Naive thymus-derived CD4-positive, alpha-beta T cell (primary cell): ENCODE data around the gene MED12L. TPM values are rescaled to one million over a fixed set of nuclear protein-coding genes. Genes with fewer than 3 reads are reported as not detected.

ENCODE experiments used
- ATAC-seq: fragments of 150-1000 bp; cut with Tn5 transposase; 2 replicates; pipeline ENCODE4 v1.10.0; 2021; ENCODE audit warnings: mild to moderate bottlenecking, moderate library complexity
- CTCF ChIA-PET: fragments of 350-600 bp; sonication (Branson Sonifier 250); formaldehyde crosslinking; loops from one replicate; lab custom pipeline; 2021; ENCODE audit warnings: antibody characterized with exemption; lab: Charles Lee
- POLR2A ChIA-PET: fragments of 350-600 bp; sonication (Branson Sonifier 250); formaldehyde crosslinking; loops from one replicate; lab custom pipeline; 2021; ENCODE audit warnings: antibody characterized with exemption, inconsistent platforms; lab: Charles Lee
- DNase-seq, 9 donors: peaks; one replicate each; pipeline versions ENCODE4 v3.0.0 to v3.0.0-alpha.2; 2020 to 2022; ENCODE audit warnings: mixed read lengths in 1 of 9
- H3K27ac ChIP-seq: one replicate; pipeline ENCODE4 v1.7.0; 2013; ENCODE audit warnings: mild to moderate bottlenecking, low read depth, low read length, moderate library complexity
- H3K27me3 ChIP-seq, 2 donors: one replicate each; pipeline ENCODE4 v1.7.0; 2013; ENCODE audit warnings: low read length in 2 of 2, mild to moderate bottlenecking in 2 of 2, moderate library complexity in 2 of 2; ENCODE audit not compliant: control insufficient read depth in 2 of 2, insufficient read depth in 2 of 2
- H3K36me3 ChIP-seq, 3 experiments: 1 replicate in 2 of 3; 2 replicates in 1 of 3; pipeline ENCODE4 v1.7.0; 2013; ENCODE audit warnings: low read length in 3 of 3, mild to moderate bottlenecking in 3 of 3, moderate library complexity in 1 of 3; ENCODE audit not compliant: insufficient read depth in 3 of 3, control insufficient read depth in 2 of 3
- H3K4me1 ChIP-seq, 2 donors: one replicate each; pipeline ENCODE4 v1.7.0; 2013; ENCODE audit warnings: low read length in 2 of 2, mild to moderate bottlenecking in 2 of 2, moderate library complexity in 1 of 2; ENCODE audit not compliant: control insufficient read depth in 2 of 2, insufficient read depth in 2 of 2
- H3K4me3 ChIP-seq: 2 replicates; pipeline ENCODE4 v1.7.0; 2013; ENCODE audit warnings: mild to moderate bottlenecking, low read length
- H3K9me3 ChIP-seq, 3 experiments: 1 replicate in 2 of 3; 2 replicates in 1 of 3; pipeline ENCODE4 v1.7.0; 2013; ENCODE audit warnings: low read length in 3 of 3; ENCODE audit not compliant: control insufficient read depth in 2 of 3
- H3K27ac Mint-ChIP-seq, 9 donors: one replicate each; pipeline ENCODE4 v1.8.0; 2020 to 2022; ENCODE audit warnings: mixed read lengths in 9 of 9, mild to moderate bottlenecking in 8 of 9, moderate library complexity in 5 of 9, inconsistent platforms in 2 of 9
- H3K27me3 Mint-ChIP-seq, 5 donors: one replicate each; pipeline ENCODE4 v1.8.0; 2021 to 2022; ENCODE audit warnings: mixed read lengths in 5 of 5, mild to moderate bottlenecking in 1 of 5
- H3K36me3 Mint-ChIP-seq, 5 donors: one replicate each; pipeline ENCODE4 v1.8.0; 2020 to 2022; ENCODE audit warnings: mixed read lengths in 5 of 5, mild to moderate bottlenecking in 3 of 5, inconsistent platforms in 1 of 5
- H3K4me1 Mint-ChIP-seq, 7 donors: one replicate each; pipeline ENCODE4 v1.8.0; 2020 to 2022; ENCODE audit warnings: mixed read lengths in 7 of 7, mild to moderate bottlenecking in 3 of 7, inconsistent platforms in 1 of 7
- H3K4me3 Mint-ChIP-seq, 10 donors: one replicate each; pipeline ENCODE4 v1.8.0; 2020 to 2022; ENCODE audit warnings: mild to moderate bottlenecking in 10 of 10, mixed read lengths in 10 of 10, moderate library complexity in 6 of 10, inconsistent platforms in 2 of 10
- H3K9me3 Mint-ChIP-seq, 11 donors: one replicate each; pipeline ENCODE4 v1.8.0; 2020 to 2022; ENCODE audit warnings: mixed read lengths in 11 of 11, mild to moderate bottlenecking in 4 of 11, inconsistent platforms in 1 of 11, moderate library complexity in 1 of 11
- intact Hi-C, 2 donors: fragments of 100-400 bp; cut with micrococcal nuclease; formaldehyde crosslinking; loops; one replicate each; pipeline ENCODE4 v1.15.1; 2023
- polyA plus RNA-seq, 2 donors: library from polyadenylated mRNA; unstranded; fragments of 300-500 nt; fragmentation: Illumina TruSeq; gene quantifications; one replicate each; pipeline ENCODE4 v1.2.3, GENCODE V29; 2021
- total RNA-seq, 6 experiments: library from RNA in 5 of 6; stranded (reverse) in 5 of 6; gene quantifications; 1 replicate in 5 of 6; 2 replicates in 1 of 6; pipeline ENCODE4 v1.2.3 and lab custom pipeline; 2021 to 2026

The MED12L gene
- total and polyA plus RNA-seq, 7 experiments from 2014 or later = 0.32 to 4.9 (median 0.68) TPM; not detected in 2

DNA sequence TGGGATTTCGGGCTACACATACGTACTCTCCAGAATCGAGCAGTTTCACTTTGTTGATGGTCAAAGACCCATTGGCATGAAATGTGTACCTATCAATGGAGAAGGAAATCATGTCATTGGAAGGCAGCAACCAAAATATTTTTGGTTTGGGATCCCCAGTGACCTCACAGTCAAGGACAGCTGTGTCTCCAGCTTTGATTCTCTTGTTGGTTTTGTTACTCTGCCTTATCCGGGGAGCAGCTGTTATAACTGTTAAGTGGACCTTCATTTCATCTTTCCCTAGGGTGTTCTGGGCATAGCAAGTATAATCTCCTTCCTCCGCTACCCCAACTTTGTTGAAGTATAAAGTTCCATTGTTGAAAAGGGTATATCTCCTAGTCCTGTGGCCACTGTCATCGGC, 352.4 kb downstream of the MED12L start:
- Mint-ChIP-seq H3K9me3 (no peaks in the 10 kb centered on the region), H3K4me1 (no peaks in the 10 kb centered on the region), H3K27ac (no peak overlapping the region), H3K36me3 (no peaks in the 10 kb centered on the region), H3K27me3 (peaks cover 0 to 9% (median 0%) of the 10 kb centered on the region in 5 donors), H3K4me3 (no peak overlapping the region)
- Histone ChIP-seq H3K27ac (no peak overlapping the region), H3K4me3 (no peak overlapping the region), H3K27me3 (no peaks in the 10 kb centered on the region), H3K9me3 (no peaks in the 10 kb centered on the region), H3K36me3 (no peaks in the 10 kb centered on the region), H3K4me1 (no peaks in the 10 kb centered on the region)
- DNase-seq (no peak), ATAC-seq (no peak)
- ChIA-PET POLR2A (no interaction called here), CTCF (no interaction called here)
- intact Hi-C loops = loop anchor here in 1 of 2 donors (1.0 to 5.0 kb wide), 2 partner anchors 211 to 401 kb away; no protein-coding TSS in a partner anchor

DNA sequence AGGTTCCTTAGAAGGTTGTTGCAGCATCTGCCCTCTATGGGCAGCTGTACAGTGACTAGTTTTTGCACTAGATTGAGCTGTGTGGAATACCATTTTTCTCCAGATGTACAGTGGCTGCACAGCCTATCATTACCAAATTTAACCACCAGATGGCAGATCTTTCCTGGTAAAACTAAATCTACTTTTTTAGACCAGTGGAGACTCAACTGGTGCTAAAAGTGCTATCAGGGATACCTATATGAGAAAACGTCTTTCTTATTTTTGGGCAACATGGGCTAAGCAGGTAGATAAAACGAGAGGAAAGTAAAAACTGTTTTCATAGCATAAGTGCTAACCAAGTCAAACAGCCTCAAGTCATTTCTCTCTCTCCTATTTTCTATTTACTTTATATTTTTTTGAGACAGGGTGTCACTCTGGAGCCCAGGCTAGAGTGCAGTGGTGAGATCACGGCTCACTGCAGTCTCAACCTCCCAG, 354.2 kb downstream of the MED12L start:
- Mint-ChIP-seq H3K4me1 (no peaks in the 10 kb centered on the region), H3K27me3 (peaks cover 0 to 9% (median 0%) of the 10 kb centered on the region in 5 donors), H3K27ac (no peak overlapping the region), H3K9me3 (no peaks in the 10 kb centered on the region), H3K4me3 (no peak overlapping the region), H3K36me3 (no peaks in the 10 kb centered on the region)
- Histone ChIP-seq H3K9me3 (no peaks in the 10 kb centered on the region), H3K36me3 (no peaks in the 10 kb centered on the region), H3K4me3 (no peak overlapping the region), H3K27ac (no peak overlapping the region), H3K27me3 (no peaks in the 10 kb centered on the region), H3K4me1 (no peaks in the 10 kb centered on the region)
- ATAC-seq = peak; percentile 65
- DNase-seq = peak in 6 of 9 donors; percentile 18 to 33 (median 24)
- intact Hi-C loops = loop anchor here (1.0 to 5.0 kb wide), 5 partner anchors 212 to 1135 kb away; no protein-coding TSS in a partner anchor
- POLR2A ChIA-PET = no interaction called here
- CTCF ChIA-PET = interaction anchor here (0.6 to 0.7 kb wide), 2 partner anchors 1131 to 1676 kb away, joined by 3 read pairs; no protein-coding TSS in a partner anchor

DNA sequence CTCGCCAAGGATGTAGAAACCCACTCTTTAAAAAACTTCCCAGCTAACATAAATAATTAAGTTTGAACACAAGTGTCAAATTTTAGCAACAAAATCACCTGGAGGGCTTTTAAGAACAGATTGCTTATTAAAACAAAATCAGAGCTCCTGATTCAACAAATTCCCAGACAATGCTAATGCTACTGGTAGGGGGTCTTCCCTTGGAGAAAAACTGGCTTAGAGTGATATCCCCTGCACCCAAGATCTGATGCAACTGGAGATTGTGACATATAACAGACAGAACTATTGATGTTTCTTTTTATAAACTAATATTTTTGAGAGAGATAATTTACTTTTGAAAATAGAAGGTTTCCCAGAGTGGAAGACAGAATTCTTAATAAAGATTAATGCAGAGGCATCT, 355.5 kb downstream of the MED12L start:
- Mint-ChIP-seq H3K27me3 (peaks cover 5 to 12% (median 7%) of the 10 kb centered on the region in 5 donors), H3K4me3 (no peak overlapping the region), H3K4me1 (peaks cover 0 to 2% (median 0%) of the 10 kb centered on the region in 7 donors), H3K36me3 (no peaks in the 10 kb centered on the region), H3K27ac (no peak overlapping the region), H3K9me3 (peaks cover 0 to 4% (median 0%) of the 10 kb centered on the region in 11 donors)
- no peaks in the 10 kb centered on the region for H3K4me1 ChIP-seq
- no peaks in the 10 kb centered on the region for H3K9me3 ChIP-seq
- ATAC-seq = no peak
- no peaks in the 10 kb centered on the region for H3K36me3 ChIP-seq
- ChIA-PET POLR2A (no interaction called here), CTCF (interaction anchor here (0.6 kb wide), 1 partner anchor 567 kb away, joined by 3 read pairs; no protein-coding TSS in a partner anchor)
- H3K4me3 ChIP-seq = no peak overlapping the region
- intact Hi-C loops = no loop called here
- no peak for DNase-seq
- H3K27me3 ChIP-seq = no peaks in the 10 kb centered on the region
- no peak overlapping the region for H3K27ac ChIP-seq

DNA sequence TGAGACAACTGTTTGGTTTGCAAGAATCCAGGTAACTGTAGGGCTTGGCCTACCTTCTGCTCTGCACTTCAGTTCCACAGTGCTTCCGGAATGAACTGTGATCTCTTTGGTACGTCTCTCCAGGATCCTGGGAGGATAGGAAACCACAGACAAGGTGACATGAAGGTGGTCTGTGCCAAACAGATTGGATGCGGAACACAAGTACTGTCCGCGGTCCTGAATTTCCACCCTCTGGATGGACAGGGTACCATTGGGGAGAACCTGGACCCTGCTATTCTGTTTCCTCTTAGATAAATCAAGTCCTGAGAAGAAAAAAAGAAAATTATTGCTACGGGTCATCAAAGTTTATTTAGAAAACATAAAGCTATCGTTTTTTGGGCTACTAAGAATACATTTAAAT, 358.1 kb downstream of the MED12L start:
- Mint-ChIP-seq H3K4me3 (no peak overlapping the region), H3K36me3 (no peaks in the 10 kb centered on the region), H3K27ac (no peak overlapping the region), H3K27me3 (peaks cover 3 to 25% (median 16%) of the 10 kb centered on the region in 5 donors), H3K9me3 (peaks cover 0 to 5% (median 0%) of the 10 kb centered on the region in 11 donors), H3K4me1 (peaks cover 0 to 2% (median 0%) of the 10 kb centered on the region in 7 donors)
- Histone ChIP-seq H3K4me3 (no peak overlapping the region), H3K9me3 (no peaks in the 10 kb centered on the region), H3K4me1 (no peaks in the 10 kb centered on the region), H3K36me3 (no peaks in the 10 kb centered on the region), H3K27me3 (no peaks in the 10 kb centered on the region), H3K27ac (no peak overlapping the region)
- POLR2A ChIA-PET = no interaction called here
- intact Hi-C loops = no loop called here
- CTCF ChIA-PET = no interaction called here
- ATAC-seq = no peak
- DNase-seq = no peak

DNA sequence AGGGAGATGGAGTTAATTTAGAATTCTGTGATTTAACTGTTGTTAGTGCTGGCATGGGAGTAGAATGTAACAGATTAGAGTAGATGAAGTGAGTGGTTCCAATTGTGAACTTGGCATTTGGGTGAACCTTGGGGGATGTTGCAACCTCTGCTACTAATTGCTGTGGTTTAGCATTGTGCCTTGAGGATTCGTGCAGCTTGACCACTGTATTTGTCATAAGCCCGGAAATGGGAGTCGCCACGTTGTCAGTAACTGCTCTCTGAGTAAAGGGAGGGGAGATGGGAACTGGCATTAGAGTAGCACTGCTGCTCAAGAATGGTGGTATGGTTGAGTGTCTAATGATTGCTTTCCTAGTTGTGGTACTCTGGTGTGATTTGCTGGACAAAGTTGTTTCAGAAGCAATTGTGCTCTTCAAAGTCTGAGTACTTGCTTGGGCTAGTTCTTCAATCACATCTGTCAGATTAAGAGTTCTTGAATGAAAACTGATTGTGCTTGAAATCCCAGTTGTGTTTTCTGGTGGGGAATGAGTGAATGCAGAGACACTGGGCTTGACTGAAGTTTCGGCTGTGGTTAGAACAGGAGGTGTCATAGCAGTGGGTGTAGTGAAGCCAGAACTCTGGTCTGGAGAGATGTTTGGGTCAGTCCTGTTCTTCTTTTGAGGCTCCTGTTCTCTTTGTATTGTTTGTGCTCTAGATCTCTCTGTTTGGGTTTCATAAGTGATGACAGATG, 360.0 kb downstream of the MED12L start:
- H3K4me1 Mint-ChIP-seq = peaks cover 0 to 2% (median 0%) of the 10 kb centered on the region in 7 donors
- H3K4me3 ChIP-seq = no peak overlapping the region
- ChIA-PET POLR2A (no interaction called here), CTCF (no interaction called here)
- no peaks in the 10 kb centered on the region for H3K36me3 ChIP-seq
- H3K27ac Mint-ChIP-seq = no peak overlapping the region
- no peaks in the 10 kb centered on the region for H3K27me3 ChIP-seq
- no peaks in the 10 kb centered on the region for H3K36me3 Mint-ChIP-seq
- H3K27me3 Mint-ChIP-seq = peaks cover 5 to 30% (median 20%) of the 10 kb centered on the region in 5 donors
- intact Hi-C loops = no loop called here
- H3K4me1 ChIP-seq = no peaks in the 10 kb centered on the region
- peaks cover 0 to 5% (median 0%) of the 10 kb centered on the region in 11 donors for H3K9me3 Mint-ChIP-seq
- peak; percentile 67 for ATAC-seq
- DNase-seq = no peak
- H3K4me3 Mint-ChIP-seq = no peak overlapping the region
- no peaks in the 10 kb centered on the region for H3K9me3 ChIP-seq
- H3K27ac ChIP-seq = no peak overlapping the region

DNA sequence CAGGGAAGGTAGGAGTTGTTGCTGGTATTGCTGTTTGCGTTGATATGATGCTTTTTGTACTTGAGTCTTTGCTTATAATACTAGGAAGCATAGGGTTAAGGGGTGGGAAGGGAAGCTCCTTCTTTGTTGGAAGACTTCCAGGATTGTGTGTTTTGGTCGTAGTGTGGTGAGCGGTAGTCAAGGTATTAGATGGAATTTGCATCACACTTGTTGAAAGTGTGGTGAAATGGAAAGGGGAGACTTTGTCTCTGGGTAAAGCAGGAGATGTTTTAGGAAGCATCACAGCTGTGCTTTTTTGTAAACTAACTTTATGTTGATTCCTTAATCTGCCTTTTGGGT, 360.5 kb downstream of the MED12L start:
- no peak for DNase-seq
- H3K4me3 ChIP-seq = no peak overlapping the region
- ChIA-PET CTCF (no interaction called here), POLR2A (interaction anchor here (0.6 kb wide), 1 partner anchor 242 kb away, joined by 3 read pairs; no protein-coding TSS in a partner anchor)
- H3K9me3 ChIP-seq = no peaks in the 10 kb centered on the region
- no peaks in the 10 kb centered on the region for H3K36me3 Mint-ChIP-seq
- H3K27me3 ChIP-seq = no peaks in the 10 kb centered on the region
- H3K27ac ChIP-seq = no peak overlapping the region
- H3K36me3 ChIP-seq = no peaks in the 10 kb centered on the region
- ATAC-seq = no peak
- no peaks in the 10 kb centered on the region for H3K4me1 ChIP-seq
- H3K4me1 Mint-ChIP-seq = peaks cover 0 to 2% (median 0%) of the 10 kb centered on the region in 7 donors
- intact Hi-C loops = no loop called here
- H3K27ac Mint-ChIP-seq = no peak overlapping the region
- peaks cover 5 to 30% (median 21%) of the 10 kb centered on the region in 5 donors for H3K27me3 Mint-ChIP-seq
- peaks cover 0 to 5% (median 0%) of the 10 kb centered on the region in 11 donors for H3K9me3 Mint-ChIP-seq
- no peak overlapping the region for H3K4me3 Mint-ChIP-seq
